ENCODE results near the gene ODAD3.
"Not testable (repeated sequence)": the region's sequence is repeated elsewhere in the genome, so short reads cannot be mapped to it uniquely, and the experiment has no call there.

DNA sequence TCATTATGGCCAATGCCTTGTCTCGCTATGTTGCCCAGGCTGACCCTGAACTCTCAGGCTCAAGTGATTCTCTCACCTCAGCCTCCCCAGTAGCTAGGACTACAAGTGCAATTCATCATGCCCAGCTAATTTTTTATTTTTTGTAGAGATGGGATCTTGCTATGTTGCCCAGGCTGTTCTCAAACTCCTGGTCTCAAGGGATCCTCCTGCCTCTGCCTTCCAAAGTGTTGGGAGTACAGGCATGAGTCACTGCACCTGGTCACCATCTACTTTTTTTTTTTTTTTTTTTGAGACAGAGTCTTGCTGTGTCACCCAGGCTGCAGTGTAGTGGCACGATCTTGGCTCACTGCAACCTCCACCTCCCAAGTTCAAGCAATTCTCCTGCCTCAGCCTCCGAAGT lies 40.4 kb upstream of the ODAD3 start:
- TF ChIP-seq, protein P1, sequence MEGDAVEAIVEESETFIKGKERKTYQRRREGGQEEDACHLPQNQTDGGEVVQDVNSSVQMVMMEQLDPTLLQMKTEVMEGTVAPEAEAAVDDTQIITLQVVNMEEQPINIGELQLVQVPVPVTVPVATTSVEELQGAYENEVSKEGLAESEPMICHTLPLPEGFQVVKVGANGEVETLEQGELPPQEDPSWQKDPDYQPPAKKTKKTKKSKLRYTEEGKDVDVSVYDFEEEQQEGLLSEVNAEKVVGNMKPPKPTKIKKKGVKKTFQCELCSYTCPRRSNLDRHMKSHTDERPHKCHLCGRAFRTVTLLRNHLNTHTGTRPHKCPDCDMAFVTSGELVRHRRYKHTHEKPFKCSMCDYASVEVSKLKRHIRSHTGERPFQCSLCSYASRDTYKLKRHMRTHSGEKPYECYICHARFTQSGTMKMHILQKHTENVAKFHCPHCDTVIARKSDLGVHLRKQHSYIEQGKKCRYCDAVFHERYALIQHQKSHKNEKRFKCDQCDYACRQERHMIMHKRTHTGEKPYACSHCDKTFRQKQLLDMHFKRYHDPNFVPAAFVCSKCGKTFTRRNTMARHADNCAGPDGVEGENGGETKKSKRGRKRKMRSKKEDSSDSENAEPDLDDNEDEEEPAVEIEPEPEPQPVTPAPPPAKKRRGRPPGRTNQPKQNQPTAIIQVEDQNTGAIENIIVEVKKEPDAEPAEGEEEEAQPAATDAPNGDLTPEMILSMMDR (IDR thresholded peaks at IDR 0.05) = not testable (repeated sequence)
- not testable (repeated sequence) for TF ChIP-seq POLR2A, EP300 (IDR thresholded peaks at IDR 0.05)
